WTC11 (cell line): ENCODE data around the gene LRRC8D.

Source experiments
- CTCF ChIP-seq: fragments of 200-600 bp; IDR thresholded peaks from 2 replicates; pipeline ENCODE4 v1.8.0; 2022; ENCODE audit warnings: antibody characterized with exemption
- E2F4 ChIP-seq: sonication (generic); formaldehyde crosslinking; IDR thresholded peaks from 2 replicates; pipeline ENCODE4 v1.8.1; 2022; ENCODE audit warnings: low read depth, mild to moderate bottlenecking, moderate library complexity, missing genetic modification reagents, borderline replicate concordance
- FOXJ3 ChIP-seq: sonication (generic); formaldehyde crosslinking; IDR thresholded peaks from 2 replicates; pipeline ENCODE4 v1.9.0; 2021; ENCODE audit warnings: missing genetic modification reagents, mild to moderate bottlenecking, borderline replicate concordance
- IRF1 ChIP-seq: sonication (generic); formaldehyde crosslinking; IDR thresholded peaks from 2 replicates; pipeline ENCODE4 v1.8.0; 2023; ENCODE audit warnings: missing genetic modification reagents
- IRF2 ChIP-seq: sonication (generic); formaldehyde crosslinking; IDR thresholded peaks from 2 replicates; pipeline ENCODE4 v1.8.0; 2022; ENCODE audit warnings: low read depth, missing genetic modification reagents, borderline replicate concordance
- KAT7 ChIP-seq: sonication (generic); formaldehyde crosslinking; IDR thresholded peaks from 2 replicates; pipeline ENCODE4 v1.8.1; 2023; ENCODE audit warnings: missing genetic modification reagents, mild to moderate bottlenecking, borderline replicate concordance
- MAX ChIP-seq: sonication (generic); formaldehyde crosslinking; IDR thresholded peaks from 2 replicates; pipeline ENCODE4 v1.8.0; 2022; ENCODE audit warnings: mild to moderate bottlenecking, missing genetic modification reagents
- NFYB ChIP-seq: sonication (generic); formaldehyde crosslinking; conservative IDR thresholded peaks from 2 replicates; pipeline ENCODE4 v1.8.0; 2022; ENCODE audit warnings: low read depth, missing genetic modification reagents
- ZNF263 ChIP-seq: sonication (generic); formaldehyde crosslinking; IDR thresholded peaks from 2 replicates; pipeline ENCODE4 v1.8.1; 2022; ENCODE audit warnings: low read depth, mild to moderate bottlenecking, moderate library complexity, missing genetic modification reagents
- ZNF317 ChIP-seq: sonication (generic); formaldehyde crosslinking; IDR thresholded peaks from 2 replicates; pipeline ENCODE4 v1.8.1; 2023; ENCODE audit warnings: low read depth, mild to moderate bottlenecking, moderate library complexity, missing genetic modification reagents, borderline replicate concordance
- TF ChIP-seq, protein P1 (sequence below): sonication (generic); formaldehyde crosslinking; conservative IDR thresholded peaks from 2 replicates; pipeline ENCODE4 v1.8.1; 2022; ENCODE audit warnings: mild to moderate bottlenecking, missing genetic modification reagents

- TF ChIP-seq CTCF: no peak
- no peak for TF ChIP-seq IRF1 (CRISPR knock-in tag)
- TF ChIP-seq, protein P1, sequence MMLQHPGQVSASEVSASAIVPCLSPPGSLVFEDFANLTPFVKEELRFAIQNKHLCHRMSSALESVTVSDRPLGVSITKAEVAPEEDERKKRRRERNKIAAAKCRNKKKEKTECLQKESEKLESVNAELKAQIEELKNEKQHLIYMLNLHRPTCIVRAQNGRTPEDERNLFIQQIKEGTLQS: no peak
- TF ChIP-seq E2F4 (CRISPR knock-in tag): no peak
- no peak for TF ChIP-seq KAT7 (CRISPR knock-in tag)
- no peak for TF ChIP-seq MAX (CRISPR knock-in tag)
- TF ChIP-seq ZNF263 (CRISPR knock-in tag): no peak
- no peak for TF ChIP-seq IRF2 (CRISPR knock-in tag)
- TF ChIP-seq NFYB (CRISPR knock-in tag): no peak
- TF ChIP-seq ZNF317 (CRISPR knock-in tag): no peak
- no peak for TF ChIP-seq FOXJ3
These were observed 78.1 kb downstream of the LRRC8D start for GRCh38 chr1:89898695-89899470.
